GM21528 (cell line): ENCODE results near the gene GNAS-AS1.

ENCODE experiments used
- ATAC-seq: cut with Tn5 transposase; IDR thresholded peaks from one replicate; pipeline ENCODE4 v1.9.1; 2021; ENCODE audit warnings: mild to moderate bottlenecking, moderate library complexity; ENCODE audit not compliant: unreplicated experiment, low FRiP score

Gene GNAS-AS1

DNA sequence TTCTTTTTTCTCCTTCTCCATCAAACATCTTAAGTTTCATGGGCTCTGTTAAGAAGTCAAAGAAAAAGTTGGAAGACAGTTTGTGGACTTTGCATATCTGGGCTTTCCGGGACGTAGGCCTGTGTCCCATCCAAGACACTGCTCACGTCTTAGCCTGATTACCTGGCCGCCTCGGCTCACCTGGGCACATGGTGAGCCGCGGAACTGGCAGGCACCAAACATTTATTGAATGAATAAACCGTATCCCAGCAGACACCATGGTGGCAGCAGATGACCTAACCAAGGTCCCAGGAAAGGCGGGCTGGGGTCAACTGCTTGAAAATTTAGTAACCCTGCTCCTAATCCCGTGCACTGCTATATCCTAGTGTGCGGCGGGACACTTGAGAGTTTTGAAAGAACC, 37.4 kb upstream of the GNAS-AS1 start:
- ATAC-seq = no peak

DNA sequence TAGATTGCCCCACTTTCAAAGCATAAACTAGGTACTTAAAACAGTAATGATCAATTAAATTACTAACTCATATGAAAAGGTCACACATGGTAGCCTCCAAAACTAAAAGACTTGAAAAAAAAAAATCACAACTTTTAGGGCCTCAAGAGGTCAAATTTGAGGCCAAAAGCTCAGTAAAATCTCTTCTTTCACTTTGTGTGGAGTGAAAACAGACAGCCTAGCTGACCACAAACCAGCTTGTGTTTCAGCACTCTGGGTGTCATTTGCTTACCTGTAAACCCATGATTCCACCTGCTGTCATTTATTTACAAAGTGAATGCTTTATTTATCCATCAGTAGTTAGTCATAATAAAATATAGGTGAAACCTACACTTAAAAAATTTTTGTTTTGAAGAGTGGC, 35.8 kb upstream of the GNAS-AS1 start:
- no peak for ATAC-seq

DNA sequence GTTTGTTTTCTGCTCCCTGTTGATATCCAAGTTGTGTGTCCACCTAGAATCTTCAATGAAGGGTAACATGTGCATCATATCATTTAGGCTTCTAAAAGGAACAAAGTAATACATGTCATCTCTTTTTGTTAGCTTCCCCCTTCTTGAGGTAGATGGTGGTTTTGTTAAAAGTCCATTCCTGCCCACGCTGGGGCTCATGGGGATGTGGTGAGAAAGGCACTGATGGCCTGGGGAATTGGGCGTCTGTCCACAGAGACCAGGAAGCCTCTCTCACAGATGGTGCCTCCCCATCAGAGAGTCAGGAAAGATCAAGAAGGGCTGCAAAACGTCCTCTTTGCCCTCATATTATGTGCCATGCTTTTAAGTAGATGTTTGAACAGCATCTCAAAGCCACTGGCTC, 34.3 kb upstream of the GNAS-AS1 start:
- no peak for ATAC-seq

DNA sequence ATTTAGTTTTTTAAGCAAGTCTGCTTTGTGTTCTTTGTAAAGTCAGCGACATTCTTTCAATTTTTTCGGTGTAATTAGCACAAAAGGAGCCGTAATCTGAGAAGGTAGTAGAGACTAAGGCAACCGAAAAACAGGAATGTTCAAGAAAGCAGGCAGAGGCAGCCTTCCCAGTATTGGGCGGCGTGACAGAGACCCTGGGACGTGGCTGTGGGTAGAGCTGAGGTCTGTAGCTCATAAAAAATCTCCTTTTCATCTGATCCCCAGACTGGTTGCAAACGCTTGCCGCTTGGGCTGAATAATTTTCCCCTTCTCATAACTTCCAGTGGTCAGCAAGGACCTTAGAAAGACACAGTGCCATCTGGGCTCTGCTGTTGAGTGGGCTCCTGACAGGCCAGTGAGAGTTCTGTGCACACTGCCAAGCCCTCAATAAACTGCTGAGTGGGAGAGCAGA, 32.6 kb upstream of the GNAS-AS1 start:
- no peak for ATAC-seq

DNA sequence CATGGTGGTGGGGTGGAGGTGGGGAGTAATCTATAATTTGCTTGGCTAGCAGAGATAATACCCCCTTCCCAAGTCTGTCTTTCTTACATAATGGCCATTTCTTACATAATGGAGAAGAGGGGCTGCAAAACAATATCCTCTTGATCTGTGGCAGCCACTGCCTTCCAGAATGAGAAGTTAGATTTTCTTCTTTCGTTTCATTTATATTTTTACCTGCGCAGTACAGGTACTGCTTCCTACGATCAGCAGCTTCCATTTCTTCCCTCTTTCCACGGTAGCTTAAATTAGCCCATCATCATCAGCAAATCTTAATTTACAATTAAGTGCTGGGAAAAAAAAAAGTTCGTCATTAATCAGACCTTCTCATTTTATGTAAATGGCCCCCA, 32.0 kb upstream of the GNAS-AS1 start:
- no peak for ATAC-seq

DNA sequence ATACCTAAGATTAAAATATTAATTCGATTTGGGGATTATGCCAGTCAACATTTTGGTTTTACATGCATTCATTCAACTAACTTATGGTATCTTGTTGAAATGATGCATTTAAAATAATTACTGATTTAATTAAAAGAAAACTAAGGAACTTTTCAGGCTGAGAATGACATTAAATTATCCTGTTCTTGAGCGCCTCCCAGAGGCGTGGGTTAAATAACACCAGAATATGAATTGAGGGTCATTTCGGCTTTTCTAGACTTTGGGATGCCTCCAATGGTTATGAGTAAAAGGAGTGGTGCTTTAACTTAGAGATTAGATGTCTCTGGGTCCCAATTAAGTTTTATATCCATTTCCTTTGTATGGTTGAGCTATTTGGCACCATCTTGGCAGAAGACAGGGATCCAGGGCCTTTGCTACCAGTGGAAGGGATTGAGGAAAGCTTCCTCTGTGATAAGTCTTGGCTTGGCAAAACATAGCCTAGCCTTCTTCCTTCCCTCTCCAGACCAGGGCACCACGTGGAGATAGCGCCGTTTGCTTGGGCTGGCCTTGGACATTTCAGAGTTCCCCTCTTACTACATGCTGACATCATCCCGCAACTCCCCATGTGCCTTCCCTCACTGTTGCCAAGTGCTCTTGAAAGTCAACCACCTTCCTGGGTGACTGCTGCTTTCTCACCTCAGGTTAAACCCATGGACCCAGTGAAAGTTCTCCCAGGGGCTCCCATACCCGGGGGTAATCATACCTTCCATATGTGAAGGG, 30.5 kb upstream of the GNAS-AS1 start:
- ATAC-seq = no peak

DNA sequence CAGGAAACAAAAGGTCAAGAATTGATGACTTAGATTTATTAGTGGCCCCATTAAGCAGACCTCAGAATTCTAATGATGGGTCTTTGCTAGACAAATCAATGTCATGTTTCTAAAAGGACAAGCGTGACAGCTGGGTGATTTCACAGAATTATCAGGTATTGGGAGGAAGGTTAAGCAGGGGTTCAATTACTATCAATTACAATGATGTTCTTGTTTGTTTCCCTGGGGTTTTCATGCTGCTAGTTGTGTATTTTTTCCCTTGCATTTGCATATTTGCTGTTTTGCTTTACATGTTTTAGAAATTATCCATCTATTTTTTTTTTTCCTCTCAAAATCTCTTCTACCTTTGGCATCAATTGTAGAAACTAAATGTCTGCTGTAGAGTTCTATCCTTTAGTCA, 29.7 kb upstream of the GNAS-AS1 start:
- no peak for ATAC-seq

DNA sequence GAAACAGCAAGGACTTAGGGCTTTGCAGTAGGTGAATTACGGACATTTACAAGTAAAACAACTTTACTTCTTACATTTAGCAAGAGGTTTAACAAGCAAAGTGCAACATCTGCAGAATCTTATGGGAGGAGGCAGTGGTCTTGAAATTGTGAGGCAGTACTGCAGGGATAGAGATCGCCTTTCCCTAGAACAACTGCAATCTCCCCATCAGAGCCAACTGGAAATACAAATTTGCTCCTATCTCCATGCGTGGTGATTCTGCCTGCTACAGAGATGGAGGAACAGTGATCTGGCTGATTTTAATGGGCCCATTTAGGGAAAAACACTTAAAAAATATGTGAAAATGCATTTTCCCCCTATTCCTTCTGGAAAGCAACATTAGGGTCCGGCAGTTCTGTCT, 27.7 kb upstream of the GNAS-AS1 start:
- no peak for ATAC-seq

DNA sequence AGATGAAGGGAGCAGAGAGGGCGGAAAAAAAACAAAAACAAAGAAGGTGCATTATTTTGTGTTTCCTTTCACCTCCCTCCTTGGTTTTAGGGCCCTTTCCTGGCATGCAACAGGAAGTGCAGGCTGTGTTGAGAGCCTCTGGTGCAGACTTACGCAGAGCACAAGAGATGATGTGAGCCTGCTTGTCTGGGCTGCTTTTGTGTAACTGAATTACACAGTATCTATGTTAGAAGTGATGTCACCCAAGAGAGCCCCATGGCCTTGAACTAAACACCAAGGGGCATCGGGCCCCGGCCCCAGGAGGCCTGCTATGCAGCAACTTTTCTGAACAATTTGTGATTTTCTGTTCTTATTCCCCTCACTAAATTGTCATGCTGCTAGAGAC, 27.3 kb upstream of the GNAS-AS1 start:
- no peak for ATAC-seq

DNA sequence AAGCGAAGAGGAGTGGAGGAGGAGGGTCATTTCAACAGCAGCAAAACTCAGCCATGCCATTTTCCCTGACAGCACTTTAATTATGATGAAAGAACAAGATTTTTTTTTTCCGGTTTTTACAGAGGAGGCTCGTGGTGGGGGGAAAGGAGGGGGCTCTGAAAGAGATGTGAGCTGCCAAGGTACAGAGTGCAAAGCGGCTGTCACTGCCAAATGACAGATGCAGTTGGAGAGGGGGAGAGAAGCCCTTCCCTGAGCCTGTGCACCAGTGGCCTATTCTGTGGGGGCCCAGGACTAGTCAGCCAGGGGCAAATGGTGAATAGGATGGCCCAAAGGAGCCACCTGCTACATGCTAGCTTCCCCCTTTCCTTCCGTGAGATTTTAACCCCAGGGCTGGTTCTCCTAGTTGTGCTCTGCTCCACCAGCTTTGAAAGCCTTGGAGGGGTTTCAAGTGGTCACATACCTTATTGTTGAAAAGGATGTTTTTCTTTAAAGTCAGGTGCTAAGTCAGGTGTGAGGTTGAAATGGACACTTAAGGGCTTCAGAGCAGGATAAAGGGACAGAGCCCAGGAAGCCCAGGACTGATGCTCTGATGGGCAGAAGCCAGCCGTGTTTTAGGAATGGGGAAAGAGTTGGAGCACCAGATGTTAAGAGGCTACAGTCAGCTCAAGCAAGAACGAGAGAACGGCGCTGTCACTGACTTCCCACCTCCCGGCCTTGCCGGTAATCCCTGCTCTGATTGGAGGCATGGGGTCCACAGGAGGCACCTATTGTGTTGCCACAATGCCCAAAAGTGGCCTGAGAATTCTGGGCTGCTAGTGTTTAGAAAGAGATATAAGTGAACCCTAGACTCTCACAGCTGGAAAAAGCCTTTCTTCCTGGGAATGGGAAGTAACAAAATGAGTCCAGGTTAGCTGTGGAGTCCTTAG, 26.6 kb upstream of the GNAS-AS1 start:
- no peak for ATAC-seq

DNA sequence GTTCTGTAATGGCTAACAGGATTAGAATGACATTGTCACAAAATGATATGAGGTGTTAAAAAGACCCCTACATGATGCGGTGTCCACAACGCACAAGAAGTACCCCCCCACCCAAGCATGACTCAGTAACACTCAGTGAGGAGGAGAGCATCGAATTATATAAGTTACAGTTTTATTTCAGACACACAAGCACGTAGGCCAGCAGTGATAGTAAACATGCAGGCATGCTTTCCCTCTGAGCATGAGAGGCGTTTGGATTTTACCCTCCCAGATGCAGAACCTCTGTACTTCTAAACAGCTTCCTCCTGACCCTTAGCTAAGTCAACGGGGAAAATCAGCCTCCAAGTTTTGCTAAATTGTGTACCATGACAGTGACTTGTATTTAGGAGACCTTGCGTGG, 25.7 kb upstream of the GNAS-AS1 start:
- no peak for ATAC-seq

DNA sequence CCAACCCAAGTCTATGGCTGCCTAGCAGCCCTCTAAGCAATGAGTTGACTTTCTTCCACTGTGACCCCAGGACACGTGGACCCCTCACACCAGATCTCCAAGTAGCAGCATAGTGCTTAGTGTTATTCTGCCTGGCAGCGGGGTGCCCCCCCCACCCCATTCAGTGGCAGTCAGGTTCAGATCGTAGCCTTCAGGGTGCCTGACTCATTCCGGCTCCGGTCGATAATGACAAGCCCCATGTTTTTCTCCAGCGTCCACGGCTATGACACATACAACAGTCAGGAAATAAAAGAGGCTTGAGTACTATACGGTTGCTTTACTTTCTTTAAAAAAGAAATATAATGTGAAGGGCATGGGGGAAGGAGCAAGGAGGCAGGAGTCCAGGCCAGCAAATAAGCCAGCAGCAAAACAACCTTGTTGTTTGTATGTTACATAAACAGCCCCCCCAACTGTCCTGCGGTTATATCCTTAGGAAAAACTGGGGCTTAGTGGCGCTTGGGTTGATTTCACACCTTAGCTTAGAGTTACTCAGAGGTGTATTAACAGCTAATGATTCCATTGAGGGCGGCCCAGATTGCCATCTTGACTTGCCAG, 24.9 kb upstream of the GNAS-AS1 start:
- ATAC-seq = no peak

DNA sequence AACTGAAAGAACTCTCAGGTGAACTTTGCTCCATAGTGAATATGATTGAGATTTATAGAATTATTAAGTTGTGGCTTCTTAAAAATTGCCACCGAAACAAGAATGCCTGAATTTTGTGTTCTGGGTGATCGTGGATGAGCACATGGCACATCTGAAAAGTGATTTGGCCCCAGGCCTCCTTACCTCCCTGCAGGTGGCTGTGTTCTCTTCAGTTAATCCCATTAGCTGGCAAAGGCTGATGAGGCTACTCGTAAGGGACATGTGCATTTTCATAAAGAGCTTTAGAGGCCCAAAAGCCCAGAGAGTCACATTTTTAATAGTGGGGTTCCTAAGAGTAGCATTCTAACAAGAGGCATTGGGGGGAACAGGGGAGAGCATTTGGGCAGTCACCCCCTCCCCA, 24.4 kb upstream of the GNAS-AS1 start:
- ATAC-seq = no peak

DNA sequence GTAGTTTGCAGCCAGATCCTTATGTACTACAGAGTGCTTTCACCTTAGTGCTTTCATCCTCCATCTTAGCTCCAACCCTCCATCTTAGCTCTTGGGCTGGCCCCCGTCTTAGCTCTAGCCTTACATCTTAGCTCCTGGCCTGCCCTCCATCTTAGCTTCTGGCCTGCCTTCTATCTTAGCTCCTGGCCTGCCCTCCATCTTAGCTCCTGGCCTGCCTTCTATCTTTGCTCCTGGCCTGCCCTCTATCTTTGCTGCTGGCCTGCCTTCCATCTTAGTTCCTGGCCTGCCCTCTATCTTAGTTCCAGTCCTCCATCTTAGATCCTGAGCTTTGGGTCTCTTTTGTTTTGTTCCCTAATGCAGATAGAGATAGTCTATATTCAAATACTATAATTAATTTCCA, 23.8 kb upstream of the GNAS-AS1 start:
- ATAC-seq = no peak

DNA sequence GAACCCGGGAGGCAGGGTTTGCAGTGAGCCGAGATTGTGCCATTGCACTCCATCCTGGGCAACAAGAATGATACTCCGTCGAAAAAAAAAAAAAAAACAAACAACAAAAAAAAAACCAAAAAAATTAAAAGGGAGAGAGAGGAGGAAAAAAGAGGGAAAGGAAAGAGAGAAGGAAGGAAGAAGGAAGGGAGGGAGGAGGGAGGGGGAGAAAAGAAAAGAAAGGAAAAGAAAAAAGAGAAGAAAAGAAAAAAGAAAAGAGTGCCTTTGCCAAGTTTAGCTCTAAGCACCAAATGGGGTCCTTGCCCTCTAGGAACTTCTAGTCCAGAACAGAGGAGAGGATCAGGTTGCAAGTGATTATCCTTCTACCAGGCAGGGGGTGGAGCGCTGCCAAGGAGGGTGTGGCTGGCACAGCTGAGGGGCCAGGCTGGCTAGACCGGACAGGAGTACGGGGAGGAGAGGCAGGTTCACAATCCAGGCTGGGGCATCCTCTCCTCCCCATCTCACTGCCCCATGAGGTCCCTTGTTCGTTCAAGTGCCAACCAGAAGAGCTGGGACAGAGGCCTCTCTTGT, 20.9 kb upstream of the GNAS-AS1 start:
- ATAC-seq = no peak

DNA sequence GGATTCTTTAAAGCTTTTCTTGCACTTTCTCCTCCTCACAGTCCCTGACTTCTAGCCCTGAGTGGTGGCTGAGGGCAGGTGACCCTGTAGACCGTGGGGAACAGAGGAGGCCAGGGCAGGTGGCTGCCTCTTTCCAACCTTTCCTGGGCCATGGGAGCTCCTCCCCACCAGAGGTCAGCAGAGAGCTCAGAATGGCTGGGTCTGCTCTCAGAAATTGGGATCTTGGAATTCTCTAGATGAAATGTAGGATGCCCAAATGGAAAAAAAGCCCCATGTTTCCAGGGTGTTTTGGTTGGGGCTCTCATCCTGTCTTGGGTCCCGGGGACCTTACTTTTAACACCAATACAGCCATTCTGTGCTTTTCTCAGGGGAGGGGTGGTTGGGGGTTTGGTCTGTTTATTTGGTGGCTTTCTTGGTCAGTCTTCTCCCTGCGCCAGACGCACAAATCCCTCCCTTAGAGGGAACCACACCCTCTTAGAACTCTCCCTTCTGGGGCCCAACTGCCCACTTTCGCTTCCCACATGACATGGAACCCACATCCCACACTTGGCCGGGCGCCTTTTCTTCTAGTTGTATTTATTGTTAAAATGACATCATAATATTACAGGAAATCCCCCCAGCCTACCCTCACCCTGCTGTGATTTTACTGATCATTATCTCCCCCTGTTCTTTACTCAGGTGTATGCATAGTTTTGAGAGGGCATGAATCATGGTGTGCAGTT, 19.8 kb upstream of the GNAS-AS1 start:
- no peak for ATAC-seq

DNA sequence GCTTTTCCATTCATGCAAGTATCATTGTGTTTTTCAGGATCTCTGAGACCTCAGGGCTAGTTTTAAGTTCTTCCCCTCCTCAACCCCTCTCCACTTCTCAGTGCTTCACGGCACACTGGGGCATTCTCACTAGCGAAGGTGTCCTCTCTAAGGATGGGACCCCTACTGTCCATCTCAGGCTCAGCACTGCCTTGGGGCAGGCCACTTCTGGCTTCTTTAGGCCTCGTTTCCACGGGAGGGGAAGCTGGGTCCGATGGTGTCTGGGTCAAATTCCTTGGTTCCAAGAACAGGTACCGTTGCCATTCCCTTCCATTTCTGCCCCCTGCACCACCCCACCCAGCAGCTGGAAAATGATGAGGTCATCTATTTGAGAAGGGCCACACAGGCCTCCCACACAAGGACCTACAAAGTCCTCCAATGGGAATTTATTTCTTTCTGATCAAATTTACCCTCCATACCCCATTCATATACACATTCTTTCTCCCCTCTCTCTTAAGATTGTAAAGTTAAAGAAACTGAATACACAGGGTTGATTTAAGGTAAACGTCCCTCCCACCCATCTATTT, 19.0 kb upstream of the GNAS-AS1 start:
- no peak for ATAC-seq

DNA sequence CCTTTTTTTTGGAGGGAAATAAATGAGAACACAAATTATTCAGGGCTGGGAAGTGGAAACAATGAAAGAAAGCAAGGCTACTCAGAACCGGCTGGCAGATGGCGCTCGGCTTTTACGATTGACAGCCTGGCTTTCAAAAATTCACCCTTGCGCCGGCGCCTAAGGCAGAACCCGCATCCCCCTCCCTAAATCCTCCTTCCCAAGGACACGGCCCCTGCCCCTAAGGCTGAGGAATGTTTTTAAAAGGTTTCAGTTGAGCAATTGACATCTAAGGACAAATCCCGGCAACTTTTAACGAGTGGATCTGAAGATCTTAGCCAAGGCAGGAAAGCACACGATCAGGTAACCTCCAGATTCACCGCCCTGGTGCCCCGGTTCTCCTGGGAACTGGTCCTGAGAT, 18.1 kb upstream of the GNAS-AS1 start:
- ATAC-seq = no peak

DNA sequence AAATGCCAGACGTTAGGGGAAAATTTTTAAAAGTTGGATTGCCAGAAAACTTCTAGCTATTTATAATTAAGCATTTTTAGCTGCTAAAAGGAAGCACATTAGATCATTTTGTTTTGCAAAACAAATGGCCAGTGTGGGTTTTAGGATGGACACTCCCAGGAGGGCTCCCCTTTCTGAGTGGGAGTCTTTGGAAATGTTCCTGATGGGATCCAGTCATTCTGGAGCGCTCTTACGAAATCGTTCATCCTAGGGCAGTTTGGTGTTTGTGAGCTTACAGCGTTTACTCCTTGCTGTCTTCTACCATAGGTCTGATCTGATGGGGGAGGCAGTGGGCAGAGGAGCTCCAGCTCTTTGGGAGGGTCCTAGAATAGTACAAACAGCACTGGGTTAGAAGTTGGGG, 16.5 kb upstream of the GNAS-AS1 start:
- no peak for ATAC-seq

DNA sequence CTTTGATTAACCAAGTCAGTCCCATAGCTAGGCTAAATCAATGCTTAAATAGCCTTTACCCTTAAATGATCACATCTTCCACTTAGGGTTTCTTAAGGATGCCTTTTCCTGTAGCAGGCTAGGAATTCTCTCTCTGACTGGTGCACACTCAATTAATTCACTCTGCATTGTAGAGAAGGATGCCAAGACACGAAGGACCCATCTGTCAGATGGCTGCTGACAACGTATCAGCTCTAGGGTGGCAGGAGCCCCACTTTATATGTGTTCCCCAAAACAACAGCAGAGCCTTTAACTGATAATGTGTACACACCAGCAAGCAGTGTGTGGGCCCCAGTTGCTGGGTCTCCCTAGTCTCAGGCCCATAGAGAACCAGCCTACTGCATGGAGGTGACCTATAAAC, 15.1 kb upstream of the GNAS-AS1 start:
- ATAC-seq = no peak
